ENCODE data around the gene NARS2.

GRCh38 chr11:78423241-78423640, 151.4 kb downstream of the NARS2 start:
- TF ChIP-seq CTCF (conservative IDR thresholded peaks at IDR 0.05) (no peak), ZFX (IDR thresholded peaks at IDR 0.05) (no peak)

All from C4-2B (cell line).